SU-DHL-6 (cell line): ENCODE data around the gene RAB17.

Source experiments
- EZH2phosphoT487 ChIP-seq: fragments of 200-600 bp; sonication (generic), shearing (Covaris generic); conservative IDR thresholded peaks from 2 replicates; pipeline ENCODE4 v1.6.1; 2018; ENCODE audit warnings: mild to moderate bottlenecking, antibody characterized with exemption, low read length, moderate library complexity, mixed read lengths
- TF ChIP-seq, protein P1 (sequence below): fragments of 200-600 bp; sonication (generic); IDR thresholded peaks from one replicate; pipeline ENCODE4 v1.5.1; 2017; ENCODE audit warnings: antibody characterized with exemption, mild to moderate bottlenecking, low read length, moderate library complexity; ENCODE audit not compliant: insufficient read depth, poor library complexity, severe bottlenecking

DNA sequence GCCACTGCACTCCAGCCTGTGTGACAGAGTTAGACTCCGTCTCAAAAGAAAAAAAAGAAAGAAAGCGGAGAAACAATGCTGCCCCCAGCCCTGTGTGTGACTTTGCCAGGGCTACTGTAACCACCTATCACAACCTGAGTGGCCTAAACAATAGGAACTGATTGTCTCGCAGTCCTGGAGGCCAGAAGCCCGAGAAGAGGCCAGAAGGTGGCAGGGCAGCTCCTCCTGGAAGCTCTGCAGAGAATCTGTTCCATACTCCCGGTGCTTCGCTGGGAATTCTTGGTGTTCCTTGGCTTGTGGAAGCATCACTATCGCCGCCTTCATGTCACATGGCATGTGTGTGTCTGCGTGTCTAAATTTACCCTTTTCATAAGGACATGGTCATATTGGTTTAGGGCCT, 14.4 kb upstream of the RAB17 start:
- TF ChIP-seq, protein P1, sequence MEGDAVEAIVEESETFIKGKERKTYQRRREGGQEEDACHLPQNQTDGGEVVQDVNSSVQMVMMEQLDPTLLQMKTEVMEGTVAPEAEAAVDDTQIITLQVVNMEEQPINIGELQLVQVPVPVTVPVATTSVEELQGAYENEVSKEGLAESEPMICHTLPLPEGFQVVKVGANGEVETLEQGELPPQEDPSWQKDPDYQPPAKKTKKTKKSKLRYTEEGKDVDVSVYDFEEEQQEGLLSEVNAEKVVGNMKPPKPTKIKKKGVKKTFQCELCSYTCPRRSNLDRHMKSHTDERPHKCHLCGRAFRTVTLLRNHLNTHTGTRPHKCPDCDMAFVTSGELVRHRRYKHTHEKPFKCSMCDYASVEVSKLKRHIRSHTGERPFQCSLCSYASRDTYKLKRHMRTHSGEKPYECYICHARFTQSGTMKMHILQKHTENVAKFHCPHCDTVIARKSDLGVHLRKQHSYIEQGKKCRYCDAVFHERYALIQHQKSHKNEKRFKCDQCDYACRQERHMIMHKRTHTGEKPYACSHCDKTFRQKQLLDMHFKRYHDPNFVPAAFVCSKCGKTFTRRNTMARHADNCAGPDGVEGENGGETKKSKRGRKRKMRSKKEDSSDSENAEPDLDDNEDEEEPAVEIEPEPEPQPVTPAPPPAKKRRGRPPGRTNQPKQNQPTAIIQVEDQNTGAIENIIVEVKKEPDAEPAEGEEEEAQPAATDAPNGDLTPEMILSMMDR, result no peak
- no peak for TF ChIP-seq EZH2phosphoT487
